ENCODE data around the gene ZNF148.

Gene ZNF148

DNA sequence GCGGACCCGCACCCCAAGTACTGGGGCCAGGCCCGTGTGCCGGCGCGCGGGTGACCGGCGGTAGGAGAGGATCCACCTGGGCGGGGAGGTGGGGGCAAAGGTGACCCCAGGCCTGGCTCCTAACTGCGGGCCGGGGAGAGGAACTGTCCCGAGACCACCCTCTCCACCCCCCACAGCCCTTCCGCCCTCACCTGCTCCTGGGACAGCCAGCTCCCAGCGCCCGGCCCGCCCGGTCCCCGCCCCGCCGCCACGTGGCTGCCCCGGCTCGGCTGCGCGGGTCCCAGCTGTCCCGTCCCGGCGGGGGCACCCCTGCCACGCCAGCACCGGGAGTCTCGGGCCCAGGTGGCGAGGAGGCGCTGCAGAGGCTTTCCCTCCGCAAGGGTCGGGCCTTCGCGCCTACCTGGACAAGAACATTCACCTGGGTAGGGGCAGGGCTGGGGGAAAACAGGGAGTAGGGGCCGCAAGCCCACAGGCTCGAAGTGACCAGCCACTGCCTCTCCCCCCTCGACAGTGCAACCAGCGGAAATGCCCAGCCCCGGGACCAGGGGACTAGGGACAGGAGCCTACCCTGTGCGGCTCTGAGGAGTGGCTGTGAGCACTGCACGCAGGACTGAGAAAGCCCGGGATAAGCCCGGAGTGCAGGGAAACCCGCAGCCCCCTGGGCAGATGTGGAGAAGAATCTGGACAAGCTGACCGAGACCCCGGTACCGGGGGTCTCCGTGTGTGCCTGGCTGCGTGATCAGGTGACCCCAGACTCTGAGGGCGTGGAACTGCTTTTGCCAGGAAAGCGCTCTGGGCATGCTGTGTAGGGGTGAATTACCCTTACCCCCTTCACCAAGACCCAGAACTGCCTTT, 162.4 kb downstream of the ZNF148 start, which contains the start of gene SLC12A8:
Gene SLC12A8, minus strand, starts transcription at position 240 of the 855 bp plus-strand sequence. CDS start 1,399 bp downstream, outside the sequence.
- no peak for DNase-seq

DNA sequence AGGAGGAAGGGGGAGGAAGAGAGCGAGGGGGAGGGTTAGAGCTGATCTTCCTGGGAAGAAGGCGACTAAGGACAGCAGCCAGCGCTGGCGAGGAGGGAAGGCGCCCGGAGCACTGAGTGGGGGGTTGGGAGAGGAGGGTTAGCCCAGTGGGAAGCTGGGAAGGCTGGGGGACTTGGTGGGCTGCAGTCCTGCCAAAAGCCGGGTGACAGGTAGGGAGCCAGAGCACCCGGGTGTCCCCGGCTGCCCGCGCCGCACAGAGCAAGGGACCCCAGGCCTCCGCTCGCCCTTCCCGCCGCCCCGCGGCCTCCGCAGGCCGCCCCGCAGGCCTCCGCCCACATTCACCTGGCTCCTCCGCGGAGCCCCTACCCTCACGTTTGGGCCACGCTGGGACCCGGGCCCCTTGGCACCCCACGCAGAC, 163.0 kb downstream of the ZNF148 start:
- DNase-seq: no peak

DNA sequence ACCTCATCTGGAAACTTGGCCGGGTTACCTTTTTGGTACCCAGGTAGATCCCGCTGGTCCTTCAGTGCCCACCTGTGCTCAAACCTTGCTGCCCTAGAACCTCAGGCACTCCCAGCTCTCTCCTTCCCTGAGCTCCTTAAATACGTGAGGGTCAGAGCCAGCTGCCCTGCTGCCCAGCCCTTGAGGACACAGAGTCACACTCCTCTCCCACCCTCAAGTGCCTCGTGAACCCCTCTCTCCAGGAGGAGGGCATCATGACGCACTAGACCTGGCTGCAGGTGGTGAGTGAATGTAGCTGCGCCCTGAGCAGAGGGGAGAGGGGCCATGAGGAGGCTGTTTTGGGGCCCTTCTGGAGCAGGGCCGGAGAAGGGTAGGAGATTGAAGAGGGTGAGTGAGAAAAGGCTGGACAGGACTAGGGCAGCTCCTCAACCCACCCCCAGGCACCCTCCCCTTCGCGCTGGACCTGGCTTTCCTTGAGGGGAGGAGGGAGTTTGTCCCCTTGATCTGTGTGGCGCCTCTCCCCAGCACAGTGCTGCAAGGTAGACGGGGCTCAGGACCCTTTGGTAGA, 163.5 kb downstream of the ZNF148 start:
- DNase-seq: no peak

DNA sequence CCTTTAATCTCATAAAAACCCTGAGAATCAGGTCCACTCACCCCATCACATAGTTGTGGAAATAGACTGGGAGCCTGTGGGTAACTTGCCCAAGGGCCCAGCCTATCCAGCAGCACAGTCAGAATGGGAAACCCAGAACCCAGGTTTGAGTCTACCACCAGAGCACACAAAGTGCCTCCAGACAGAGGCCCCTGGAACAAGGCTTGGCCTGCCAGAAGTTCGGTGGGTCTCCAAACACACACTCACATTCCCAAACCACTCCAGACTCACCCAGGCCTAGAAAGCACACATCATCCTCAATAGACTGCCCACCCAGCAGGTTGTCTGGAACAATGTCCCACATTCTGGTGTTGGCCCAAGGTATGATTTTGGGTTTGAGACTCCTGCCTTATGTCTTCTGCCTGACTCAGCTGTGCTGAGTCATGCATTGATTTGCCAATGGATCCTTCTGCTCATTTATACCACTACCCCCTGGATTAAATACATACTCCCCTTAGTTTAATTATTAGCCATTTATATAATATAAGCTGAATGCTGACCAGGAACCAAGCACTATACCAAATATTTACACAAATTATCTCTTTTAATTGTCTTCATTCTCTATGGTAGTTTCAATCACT, 167.1 kb downstream of the ZNF148 start:
- DNase-seq: no peak

DNA sequence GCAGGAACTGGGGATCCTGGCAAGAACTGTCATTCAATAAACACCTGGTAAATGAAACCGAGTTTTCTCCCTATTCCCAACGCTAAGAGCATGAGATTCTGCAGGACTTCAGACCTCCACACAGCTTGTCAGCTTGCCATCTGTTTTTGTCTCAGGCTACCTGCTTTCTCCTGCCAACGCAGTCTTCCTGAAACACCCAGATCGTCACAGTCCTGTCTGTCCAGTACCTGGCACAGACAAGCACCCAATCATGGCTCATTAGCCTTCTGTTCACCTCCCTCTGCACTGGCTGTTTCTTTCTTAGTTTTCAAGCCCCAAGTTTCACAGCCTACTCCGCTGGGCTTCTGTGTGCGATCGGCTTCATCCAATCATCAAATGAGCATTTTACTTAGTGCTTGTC, 167.6 kb downstream of the ZNF148 start:
- DNase-seq: no peak

DNA sequence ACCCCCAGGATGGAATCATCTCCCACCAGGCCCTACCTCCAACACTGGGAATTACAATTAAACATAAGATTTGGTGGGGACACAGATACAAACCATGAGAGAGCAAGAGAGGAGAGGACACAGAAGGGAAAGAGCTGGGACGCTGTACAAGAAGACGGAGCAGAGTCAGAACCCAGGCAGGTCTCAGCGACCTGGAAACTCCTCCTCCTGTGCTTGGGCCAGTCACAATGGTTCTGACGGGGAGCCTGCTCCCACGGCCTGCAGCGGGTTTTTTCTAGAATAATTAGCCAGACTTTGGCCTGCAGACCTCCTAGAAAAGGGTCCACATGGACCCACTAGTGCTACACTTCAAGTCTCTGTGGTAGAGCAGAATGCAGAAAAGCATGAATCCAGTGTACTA, 168.2 kb downstream of the ZNF148 start:
- no peak for DNase-seq

DNA sequence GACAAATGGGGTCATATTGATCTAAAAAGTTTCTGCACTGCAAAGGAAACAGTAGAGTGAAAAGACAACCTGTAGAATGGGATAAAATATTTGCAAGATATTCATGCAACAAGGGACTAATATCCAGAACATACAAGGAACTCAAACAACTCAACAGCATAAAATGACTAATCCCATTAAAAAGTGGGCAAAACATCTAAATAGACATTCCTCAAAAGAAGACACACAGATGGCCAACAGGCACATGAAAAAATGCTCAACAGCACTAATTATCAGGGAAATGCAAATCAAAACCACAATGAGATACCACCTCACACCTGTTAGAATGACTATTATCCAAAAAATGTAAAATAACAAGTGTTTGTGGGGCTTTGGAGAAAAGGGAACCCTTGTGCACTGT, 171.4 kb downstream of the ZNF148 start:
- no peak for DNase-seq

DNA sequence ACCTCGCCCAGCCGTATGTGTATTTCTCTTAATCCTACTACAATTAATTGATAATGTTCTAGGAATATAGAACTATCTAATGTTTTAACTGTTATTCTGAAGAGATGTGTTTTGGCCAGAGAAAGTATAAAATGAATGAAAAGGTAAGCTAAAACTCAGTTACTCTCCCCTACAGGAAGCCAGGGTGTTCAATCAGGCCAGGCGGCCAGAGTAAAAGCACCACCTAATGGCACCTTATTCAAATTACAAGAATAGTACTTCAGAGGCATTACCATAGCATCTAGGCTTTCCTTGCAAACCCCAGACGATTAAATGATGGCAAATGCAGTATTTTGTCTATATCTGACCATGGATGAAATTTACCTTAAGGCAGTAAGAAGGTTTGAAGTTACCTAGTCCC, 172.9 kb downstream of the ZNF148 start:
- no peak for DNase-seq

DNA sequence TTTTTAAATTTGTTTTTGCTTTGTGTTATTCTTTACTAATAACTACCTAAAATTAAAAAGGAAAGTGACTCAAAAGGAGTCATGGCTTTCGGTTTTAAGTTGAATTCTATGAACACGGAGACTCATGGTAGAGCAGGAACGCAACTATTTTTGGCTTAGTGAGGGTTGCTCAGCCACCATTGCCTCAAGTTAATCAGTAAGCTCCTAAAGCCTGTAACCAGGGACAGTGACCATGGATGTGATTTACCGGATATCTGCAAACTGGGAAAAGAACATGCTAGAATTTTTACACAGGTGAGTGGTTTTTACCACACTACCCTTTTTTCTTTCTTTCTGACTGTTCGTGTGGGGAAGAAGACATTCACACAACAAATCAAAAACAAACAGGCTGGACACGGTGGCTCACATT, 174.4 kb downstream of the ZNF148 start:
- no peak for DNase-seq

DNA sequence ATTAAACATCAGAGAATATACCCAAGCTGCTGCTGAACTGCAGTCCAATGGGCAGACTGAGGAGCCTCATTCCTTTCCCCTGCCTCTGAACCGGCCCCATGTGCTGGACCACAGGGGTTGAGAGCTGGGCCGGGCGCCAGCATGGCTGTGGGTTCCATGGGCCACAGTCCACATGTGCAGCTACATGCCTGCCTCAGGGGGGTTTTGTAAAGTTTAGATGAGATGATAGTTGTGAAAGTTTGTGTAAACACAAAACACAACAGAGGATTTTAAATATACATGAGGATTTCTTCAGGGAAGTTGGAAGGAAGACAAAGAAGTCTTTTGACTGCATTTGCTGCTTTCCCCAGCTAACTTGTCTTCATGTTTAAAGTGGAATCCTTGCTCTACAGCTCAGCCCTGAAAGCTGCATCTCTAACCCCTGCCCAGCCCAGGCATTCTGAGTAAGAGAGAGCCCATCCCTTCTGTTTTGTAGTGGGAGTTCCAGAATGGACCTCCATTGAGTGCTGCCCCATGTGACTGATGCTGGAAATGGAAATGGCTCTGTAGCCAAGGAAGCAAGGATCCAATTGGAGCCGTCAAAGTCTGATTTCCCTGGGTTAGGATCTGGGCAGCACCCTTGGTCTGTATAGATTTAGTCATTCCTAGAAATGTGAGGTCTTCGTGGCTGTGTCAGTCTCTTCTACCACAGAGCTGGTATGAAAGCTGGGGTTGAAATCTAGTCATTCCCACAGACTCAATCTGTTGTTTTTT, 180.1 kb downstream of the ZNF148 start:
- DNase-seq: no peak

DNA sequence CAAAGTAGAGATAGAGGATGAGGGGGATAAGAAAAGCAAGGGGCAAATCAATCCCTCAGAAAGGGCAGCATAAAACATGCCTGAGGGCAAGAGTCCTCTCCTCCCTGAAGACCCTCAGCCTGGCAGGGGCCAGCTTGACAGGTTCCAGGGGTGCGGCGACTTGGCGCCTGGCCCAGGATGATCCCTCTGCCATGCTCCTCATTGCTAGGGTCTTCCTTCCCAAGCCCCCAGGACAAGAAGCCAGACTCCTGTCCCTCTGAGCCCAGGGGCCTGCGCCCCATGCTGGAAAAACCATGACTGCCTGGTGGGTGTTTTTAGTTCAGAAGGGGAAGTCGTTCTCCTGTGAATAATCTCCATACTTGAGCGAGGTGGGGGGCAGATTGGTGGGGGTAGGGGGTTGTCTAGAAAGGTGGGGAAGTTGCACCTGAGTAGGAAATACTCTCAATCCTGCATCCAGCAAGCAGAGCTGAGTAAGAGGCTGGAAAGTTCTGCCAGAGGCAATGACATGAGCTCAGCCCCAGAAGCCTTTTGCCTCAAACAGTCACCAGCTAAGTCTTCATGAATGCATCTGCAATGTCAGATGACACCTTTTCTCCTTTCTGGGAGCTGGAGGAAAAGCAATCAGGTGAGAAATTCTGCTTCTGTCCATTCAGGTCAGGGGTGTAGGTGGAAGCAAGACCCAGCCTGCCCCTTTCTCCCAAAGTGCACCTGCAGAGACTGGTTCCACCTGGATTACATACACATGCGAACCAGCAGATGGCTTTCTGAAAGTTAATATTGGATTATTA, 180.9 kb downstream of the ZNF148 start:
- no peak for DNase-seq

DNA sequence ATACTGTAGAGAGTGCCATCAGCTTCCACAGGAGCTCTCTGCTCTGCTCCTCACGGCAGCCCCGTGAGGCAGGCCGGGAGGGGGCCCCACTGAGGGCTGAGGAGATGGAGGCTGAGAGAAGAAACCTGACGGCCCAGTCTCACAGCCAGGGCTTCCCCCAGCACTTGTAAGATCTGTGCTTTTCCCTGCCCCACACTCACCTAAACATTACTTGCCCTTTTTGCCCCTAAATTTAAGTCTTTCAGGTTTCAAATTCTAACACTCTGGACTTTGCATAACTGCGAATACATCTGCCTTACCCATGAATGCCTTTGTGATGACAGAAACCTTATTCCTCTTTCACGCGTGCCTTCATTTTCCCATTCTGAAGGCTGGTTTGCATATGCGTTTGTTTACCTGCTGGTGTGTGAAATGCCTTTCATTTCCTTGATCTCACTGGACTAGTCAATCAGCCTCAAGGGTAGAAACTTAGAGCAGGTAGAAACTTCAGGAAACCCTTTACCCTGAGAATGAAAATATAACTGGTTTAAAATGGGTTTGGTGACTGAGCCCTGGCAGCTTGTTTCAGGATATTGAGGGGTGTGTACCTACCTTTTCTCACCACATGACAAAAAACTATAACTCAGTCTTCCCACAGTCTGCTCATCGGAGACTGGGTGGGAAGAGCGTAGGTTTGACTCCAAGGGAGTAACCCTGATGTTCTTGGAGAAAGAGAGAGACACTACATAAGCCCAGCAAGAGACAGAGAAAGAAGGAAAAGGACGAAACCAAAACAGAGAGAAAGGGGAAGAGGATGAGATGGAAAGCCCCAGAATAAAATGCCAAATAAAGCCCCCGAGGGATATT, 182.7 kb downstream of the ZNF148 start:
- no peak for DNase-seq

DNA sequence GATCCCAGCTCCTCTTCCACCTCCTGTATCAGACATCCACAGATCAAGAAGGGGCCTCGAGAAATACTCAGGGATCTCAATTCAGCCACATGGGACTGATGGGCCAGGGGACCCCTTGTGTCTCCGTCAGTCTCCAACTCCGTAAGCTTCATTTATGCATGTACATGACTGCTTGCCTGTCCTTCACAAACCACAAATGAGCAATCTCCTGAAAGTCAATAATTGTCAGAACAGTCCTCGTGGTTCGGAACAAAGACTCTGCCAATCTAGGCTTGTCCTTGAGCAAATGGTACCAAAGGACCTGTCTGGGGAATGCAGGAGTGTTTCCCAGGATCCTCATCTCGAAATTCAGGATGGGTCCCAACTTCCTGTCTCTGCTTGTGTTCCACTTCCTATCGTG, 183.4 kb downstream of the ZNF148 start:
- DNase-seq: no peak

DNA sequence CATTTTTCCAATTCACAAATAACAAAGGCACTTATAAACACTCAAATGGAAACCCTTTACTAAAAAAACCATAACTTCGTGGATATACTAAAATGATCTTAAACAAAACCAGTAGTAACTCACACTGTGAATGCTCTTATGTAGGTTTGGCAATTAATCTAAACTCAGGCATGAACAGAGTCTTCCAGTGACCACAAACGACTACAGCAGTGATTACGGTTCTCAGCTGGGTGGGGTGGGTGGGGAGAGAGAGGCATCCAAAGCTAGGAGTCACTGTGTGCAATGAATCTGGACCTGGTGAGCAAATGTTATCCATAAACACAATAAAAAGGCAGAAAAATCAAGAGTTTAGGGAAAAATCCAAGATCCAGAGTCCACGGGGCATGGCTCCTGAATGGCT, 183.9 kb downstream of the ZNF148 start:
- no peak for DNase-seq

DNA sequence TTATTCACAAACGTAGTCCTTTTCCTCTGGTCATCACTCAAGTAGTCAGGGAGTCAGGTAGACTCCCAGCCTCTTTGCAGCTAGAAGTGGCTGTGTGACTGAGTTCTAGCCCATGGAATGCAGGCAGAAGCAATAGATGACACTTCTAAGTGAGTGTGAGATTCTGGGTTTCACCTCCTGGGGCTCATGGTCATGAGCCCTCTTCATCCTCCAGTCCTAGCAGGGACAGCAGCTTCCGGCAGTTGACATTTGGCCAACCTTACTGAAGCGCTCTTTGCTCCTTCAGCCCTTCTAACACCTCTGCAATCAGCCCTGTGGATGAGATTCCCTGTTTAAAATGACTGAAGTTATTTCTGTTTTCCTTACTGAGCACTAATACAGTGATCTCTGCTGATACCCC, 184.3 kb downstream of the ZNF148 start:
- no peak for DNase-seq

DNA sequence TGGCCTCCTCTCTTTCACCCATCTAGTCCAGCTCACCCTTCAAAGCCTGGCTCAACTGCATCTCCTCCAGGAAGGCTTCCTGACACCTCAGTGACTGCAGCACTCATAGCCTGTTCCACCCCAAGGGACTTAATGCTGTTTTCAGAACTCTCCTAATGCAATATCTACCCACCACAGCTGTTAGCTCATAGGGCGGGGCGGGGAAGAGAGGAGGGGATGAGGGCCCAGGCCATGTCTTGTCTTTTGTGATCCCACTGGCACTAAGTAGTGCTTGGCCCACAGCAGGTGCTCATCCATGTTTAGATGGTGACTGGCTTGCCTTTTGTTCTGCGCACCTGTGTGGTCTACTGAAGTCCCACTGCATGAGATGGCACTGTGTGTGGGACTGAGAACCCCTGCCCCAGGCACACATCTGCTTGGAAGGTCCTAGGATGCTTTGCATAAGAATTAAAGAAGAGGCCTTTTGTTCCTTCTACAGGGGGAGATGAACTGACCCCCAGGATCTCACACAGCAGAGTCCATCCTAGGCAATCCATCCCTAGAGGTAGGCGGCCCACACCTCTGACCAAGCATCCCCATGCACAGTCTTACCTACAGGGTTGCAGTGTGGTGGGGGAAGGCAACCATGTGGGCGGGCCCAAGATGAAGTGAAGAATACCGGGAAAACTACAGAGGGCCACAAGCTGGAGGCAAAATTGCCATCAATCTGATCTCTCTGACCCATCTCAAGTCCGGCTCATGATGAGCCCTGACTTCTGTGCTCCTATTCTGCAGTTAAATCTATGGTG, 185.6 kb downstream of the ZNF148 start:
- no peak for DNase-seq

DNA sequence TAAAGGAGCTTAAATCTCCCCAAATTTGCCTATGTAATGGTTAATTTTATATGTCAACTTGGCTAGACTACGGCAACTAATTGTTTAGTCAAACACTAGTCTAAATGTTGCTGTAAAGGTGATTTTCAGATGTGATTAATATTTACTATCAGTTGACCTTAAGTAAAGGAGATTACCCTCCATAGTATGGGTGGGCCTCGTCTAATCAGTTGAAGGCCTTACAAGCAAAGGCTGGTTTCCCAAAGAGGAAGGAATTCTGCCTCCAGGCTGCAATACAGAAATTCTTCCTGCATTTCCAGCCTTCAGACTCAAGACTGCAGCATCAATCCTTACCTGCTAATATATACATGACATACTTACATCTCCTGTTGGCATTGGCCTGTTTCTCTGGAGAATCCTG, 186.2 kb downstream of the ZNF148 start:
- DNase-seq: no peak

DNA sequence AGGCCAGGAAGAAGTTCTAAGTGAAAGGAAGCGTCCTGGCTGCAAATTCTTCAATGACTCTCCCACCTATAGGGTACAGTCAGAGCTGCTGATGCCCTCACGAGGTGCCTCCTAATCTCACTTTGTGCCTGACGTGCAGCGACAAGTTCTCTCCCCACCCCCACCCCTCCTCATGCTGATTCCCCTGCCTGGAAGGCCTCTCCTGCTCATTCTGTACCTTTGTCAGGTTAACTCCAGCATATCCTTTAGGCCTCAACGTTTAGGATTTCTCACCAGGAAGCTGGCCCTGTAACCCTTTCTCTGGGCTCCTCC, 187.6 kb downstream of the ZNF148 start:
- no peak for DNase-seq

DNA sequence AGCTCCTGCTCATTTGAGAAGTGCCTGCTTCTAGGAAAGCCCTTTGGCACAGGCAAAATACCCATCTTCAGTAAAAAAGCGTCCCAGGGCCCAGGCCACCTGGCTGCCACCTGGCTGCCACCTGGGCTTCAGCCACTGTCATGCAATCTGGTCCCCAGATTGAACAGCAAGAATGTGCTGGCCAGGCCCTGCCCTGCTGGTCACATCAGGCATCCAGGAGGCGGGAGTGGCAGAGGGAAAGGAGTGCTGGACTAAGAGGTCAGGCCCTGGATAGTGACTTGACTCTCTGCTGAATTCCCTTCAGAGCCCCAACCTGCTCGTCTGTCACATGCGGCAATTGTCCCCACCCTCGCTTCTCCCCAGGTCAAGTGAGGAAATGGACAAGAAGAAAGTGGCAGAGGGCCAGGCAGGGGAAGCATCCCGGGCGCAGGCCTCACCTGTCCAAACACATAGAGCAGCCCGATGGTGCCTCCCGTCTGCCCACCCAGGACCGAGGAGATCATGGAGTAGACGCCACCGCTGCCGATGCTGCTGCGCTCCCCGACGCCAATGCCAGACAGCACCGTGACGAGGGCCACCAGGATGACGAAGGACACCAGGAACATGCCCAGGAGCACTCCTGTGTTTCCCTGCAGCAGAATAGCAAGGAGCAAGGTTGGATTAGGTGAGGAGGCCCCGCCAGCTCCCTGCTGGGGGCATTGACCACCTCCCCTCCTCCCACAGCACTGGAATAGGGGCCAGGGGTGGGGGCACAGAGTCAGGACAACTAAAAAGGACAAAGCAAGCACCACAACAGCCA, 188.1 kb downstream of the ZNF148 start:
- peak; percentile 55 for DNase-seq

DNA sequence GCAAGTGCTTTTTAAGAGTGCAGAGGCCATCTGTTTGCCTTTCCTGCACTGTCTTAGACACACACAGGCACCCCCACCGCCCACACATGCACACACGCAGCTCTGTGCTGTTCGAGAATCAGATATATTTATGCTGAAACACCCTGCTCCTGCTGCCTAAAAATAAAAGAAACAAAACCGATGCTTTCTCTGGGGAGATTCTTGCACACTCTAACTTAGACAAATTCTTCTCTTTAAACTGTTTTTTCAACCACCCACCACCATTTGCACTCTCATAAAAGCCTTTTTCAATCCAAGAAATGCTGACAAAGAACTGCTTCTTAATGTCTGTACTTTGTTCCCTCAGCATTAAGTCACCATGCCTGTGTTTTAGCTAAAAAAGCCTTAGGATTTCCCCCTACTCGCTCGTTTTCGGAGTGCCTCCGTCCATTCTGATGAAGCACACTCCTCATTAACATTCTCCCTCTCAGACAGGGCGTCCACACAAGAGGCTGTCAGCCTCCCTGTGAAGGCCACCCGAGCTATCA, 188.8 kb downstream of the ZNF148 start:
- no peak for DNase-seq
